HL-60 (cell line): Measurements from ENCODE around the gene OR4C45.

ENCODE experiments used
- DNase-seq, 2 experiments: peaks; one replicate each; pipeline ENCODE4 v3.0.0-alpha.2; 2010 to 2020; ENCODE audit warnings: low read depth in 1 of 2, low spot score in 1 of 2
- H3K27ac ChIP-seq: fragments of 250-450 bp; sonication (Bioruptor Pico); replicated peaks from 2 replicates; pipeline ENCODE4 v1.5.1; 2020; ENCODE audit warnings: mild to moderate bottlenecking, moderate library complexity
- H3K27me3 ChIP-seq: fragments of 250-450 bp; sonication (Bioruptor Pico); 2 replicates; pipeline ENCODE4 v1.5.1; 2021; ENCODE audit warnings: mild to moderate bottlenecking, moderate library complexity; ENCODE audit not compliant: insufficient read depth, poor library complexity, severe bottlenecking
- H3K4me3 ChIP-seq: replicated peaks from 2 replicates; pipeline ENCODE4 v1.5.1; 2011; ENCODE audit warnings: mild to moderate bottlenecking, control low read depth, low read length; ENCODE audit not compliant: insufficient read depth
- CTCF ChIP-seq: IDR thresholded peaks from one replicate; pipeline ENCODE4 v1.5.1; 2011; ENCODE audit warnings: low read length, control low read depth, inconsistent platforms; ENCODE audit not compliant: insufficient read depth
- GABPA ChIP-seq: IDR thresholded peaks from 2 replicates; pipeline ENCODE4 v1.6.1; 2012; ENCODE audit warnings: low read depth
- POLR2AphosphoS5 ChIP-seq: IDR thresholded peaks from 2 replicates; pipeline ENCODE4 v1.6.1; 2012; ENCODE audit warnings: low read depth
- SPI1 ChIP-seq: IDR thresholded peaks from 2 replicates; pipeline ENCODE4 v1.6.1; 2012; ENCODE audit warnings: low read depth, mild to moderate bottlenecking, borderline replicate concordance
- TF ChIP-seq, protein P1 (sequence below): IDR thresholded peaks from 2 replicates; pipeline ENCODE4 v1.6.1; 2012; ENCODE audit warnings: low read depth; ENCODE audit not compliant: insufficient replicate concordance

The OR4C45 gene

GRCh38 chr11:50080256-50080655 lies 47.6 kb downstream of the OR4C45 start:
- no peak for DNase-seq
- H3K4me3 ChIP-seq: no peak overlapping the region
- no peak for TF ChIP-seq GABPA
- no peak for TF ChIP-seq CTCF
- no peak for TF ChIP-seq POLR2AphosphoS5
- TF ChIP-seq SPI1: no peak
- TF ChIP-seq, protein P1, sequence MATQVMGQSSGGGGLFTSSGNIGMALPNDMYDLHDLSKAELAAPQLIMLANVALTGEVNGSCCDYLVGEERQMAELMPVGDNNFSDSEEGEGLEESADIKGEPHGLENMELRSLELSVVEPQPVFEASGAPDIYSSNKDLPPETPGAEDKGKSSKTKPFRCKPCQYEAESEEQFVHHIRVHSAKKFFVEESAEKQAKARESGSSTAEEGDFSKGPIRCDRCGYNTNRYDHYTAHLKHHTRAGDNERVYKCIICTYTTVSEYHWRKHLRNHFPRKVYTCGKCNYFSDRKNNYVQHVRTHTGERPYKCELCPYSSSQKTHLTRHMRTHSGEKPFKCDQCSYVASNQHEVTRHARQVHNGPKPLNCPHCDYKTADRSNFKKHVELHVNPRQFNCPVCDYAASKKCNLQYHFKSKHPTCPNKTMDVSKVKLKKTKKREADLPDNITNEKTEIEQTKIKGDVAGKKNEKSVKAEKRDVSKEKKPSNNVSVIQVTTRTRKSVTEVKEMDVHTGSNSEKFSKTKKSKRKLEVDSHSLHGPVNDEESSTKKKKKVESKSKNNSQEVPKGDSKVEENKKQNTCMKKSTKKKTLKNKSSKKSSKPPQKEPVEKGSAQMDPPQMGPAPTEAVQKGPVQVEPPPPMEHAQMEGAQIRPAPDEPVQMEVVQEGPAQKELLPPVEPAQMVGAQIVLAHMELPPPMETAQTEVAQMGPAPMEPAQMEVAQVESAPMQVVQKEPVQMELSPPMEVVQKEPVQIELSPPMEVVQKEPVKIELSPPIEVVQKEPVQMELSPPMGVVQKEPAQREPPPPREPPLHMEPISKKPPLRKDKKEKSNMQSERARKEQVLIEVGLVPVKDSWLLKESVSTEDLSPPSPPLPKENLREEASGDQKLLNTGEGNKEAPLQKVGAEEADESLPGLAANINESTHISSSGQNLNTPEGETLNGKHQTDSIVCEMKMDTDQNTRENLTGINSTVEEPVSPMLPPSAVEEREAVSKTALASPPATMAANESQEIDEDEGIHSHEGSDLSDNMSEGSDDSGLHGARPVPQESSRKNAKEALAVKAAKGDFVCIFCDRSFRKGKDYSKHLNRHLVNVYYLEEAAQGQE: no peak
- no peak overlapping the region for H3K27ac ChIP-seq
- H3K27me3 ChIP-seq: no peaks in the 10 kb centered on the region
